ENCODE data around the gene FHIP2A. TPM values are rescaled to one million over a fixed set of nuclear protein-coding genes. Genes with fewer than 3 reads are reported as not detected.

The FHIP2A gene
- total and polyA plus RNA-seq, 9 donors: 11.9 to 40.3 (median 31.6) TPM

- TF ChIP-seq EP300 (IDR thresholded peaks at IDR 0.05): no peak
- no peak for TF ChIP-seq POLR2A (IDR thresholded peaks at IDR 0.05)
- TF ChIP-seq CTCF (IDR thresholded peaks at IDR 0.05): no peak
- Histone ChIP-seq H3K4me3 (no peak overlapping the region), H3K36me3 (no peaks in the 10 kb centered on the region), H3K27ac (no peak overlapping the region), H3K27me3 (no peaks in the 10 kb centered on the region), H3K9me3 (no peaks in the 10 kb centered on the region), H3K4me1 (ENCODE audit: insufficient read depth) (no peaks in the 10 kb centered on the region)
- WGBS, 3 donors: 91 to 98% (median 96%) methylated on average over 2 of the region's 2 CpGs
- DNase-seq: no peak
- intact Hi-C loops (cut with DNase I): loop anchor here in 1 of 4 donors (10.0 kb wide), 1 partner anchor 253 kb away; no protein-coding TSS in a partner anchor
Observed at GRCh38 chr10:114871379-114871778, 49.8 kb downstream of the FHIP2A start.

Other genes with a start within 250 kb of the FHIP2A start
- 100 to 1,000 TPM; 157 to 505 (median 288) TPM for gene ABLIM1, start 163.5 kb upstream of the FHIP2A start, total RNA-seq
- gene ABLIM1, start 163.5 kb upstream of the FHIP2A start, polyA plus RNA-seq: 100 to 1,000 TPM; 155 to 242 TPM
- gene TRUB1, start 116.4 kb downstream of the FHIP2A start, total RNA-seq: 10 to 100 TPM in 6 of 7 donors, 1 to 10 TPM in 1; 9.6 to 25.0 (median 17.4) TPM
- gene TRUB1, start 116.4 kb downstream of the FHIP2A start, polyA plus RNA-seq: 10 to 100 TPM; 12.0 to 36.1 TPM